ENCODE data around the gene KRT1.

Gene KRT1

DNA sequence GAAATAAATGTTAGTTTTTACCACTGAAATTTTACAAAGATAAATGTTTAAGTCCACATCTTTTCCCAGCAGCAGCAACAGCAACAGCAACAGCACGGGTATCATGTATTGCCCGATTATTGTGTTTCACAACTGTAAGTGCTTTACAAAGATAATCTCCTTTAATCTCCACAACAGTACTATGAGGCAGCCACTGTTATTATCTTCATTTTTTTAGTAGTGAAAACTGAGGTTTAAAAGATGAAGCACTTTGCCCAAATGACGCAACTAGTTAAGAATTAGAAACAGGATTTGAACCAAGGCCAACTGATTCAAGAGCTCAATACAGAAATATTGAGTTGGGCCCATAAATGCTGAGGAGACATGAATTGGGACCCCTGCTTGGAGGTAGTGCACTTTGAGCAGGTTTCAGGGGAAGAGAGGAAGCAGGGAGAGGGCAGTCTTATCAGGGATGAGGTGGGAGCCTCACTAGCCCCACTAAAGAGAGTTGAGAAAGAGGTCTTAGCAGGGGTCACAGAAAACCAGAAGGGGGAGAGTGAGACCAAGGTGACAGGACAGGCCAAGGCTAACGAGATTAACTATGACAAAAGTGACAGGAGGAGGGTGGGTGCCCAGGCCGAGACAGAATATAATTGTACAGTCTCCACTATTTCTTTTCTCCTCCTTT is 43.5 kb downstream of the KRT1 start:
- Histone ChIP-seq H3K36me3 (ENCODE audit: control insufficient read depth in 2 of 2, insufficient read depth in 1 of 2, low read length in 2 of 2) (no peaks in the 10 kb centered on the region), H3K4me3 (ENCODE audit: low read depth, low read length) (no peak overlapping the region), H3K4me1 (ENCODE audit: control insufficient read depth, insufficient read depth, low read length) (no peaks in the 10 kb centered on the region; the same call in 1 of the 2 replicates), H3K9me3 (ENCODE audit: control insufficient read depth, insufficient read depth, low read depth, low read length) (no peaks in the 10 kb centered on the region), H3K27ac (ENCODE audit: extremely low read depth, low read depth, low read length) (no peak overlapping the region)
- CTCF ChIA-PET, result interaction anchor here (0.6 kb wide), 2 partner anchors 223 to 296 kb away, joined by 3 read pairs; no protein-coding TSS in a partner anchor
- POLR2A ChIA-PET, result no interaction called here
- TF ChIP-seq ZFHX2 (tag by site-specific recombination; conservative IDR thresholded peaks at IDR 0.05), result no peak

GRCh38 chr12:52636189-52636588 is 44.0 kb downstream of the KRT1 start:
- TF ChIP-seq ZNF571 (tag by site-specific recombination; IDR thresholded peaks at IDR 0.05) (no peak), ZNF311 (tag by site-specific recombination; IDR thresholded peaks at IDR 0.05; ENCODE audit: borderline replicate concordance) (no peak), ZBTB17 (tag by site-specific recombination; IDR thresholded peaks at IDR 0.05) (no peak), ZNF621 (tag by site-specific recombination; IDR thresholded peaks at IDR 0.05) (no peak), ZNF549 (tag by site-specific recombination; IDR thresholded peaks at IDR 0.05) (no peak), REPIN1 (tag by site-specific recombination; IDR thresholded peaks at IDR 0.05; ENCODE audit: low read depth) (no peak), ZNF404 (tag by site-specific recombination; IDR thresholded peaks at IDR 0.05) (no peak)
- Histone ChIP-seq H3K36me3 (ENCODE audit: control insufficient read depth in 2 of 2, insufficient read depth in 1 of 2, low read length in 2 of 2) (no peaks in the 10 kb centered on the region), H3K9me3 (ENCODE audit: control insufficient read depth, insufficient read depth, low read depth, low read length) (no peaks in the 10 kb centered on the region), H3K4me1 (ENCODE audit: control insufficient read depth, insufficient read depth, low read length) (no peaks in the 10 kb centered on the region; the same call in 1 of the 2 replicates), H3K27ac (ENCODE audit: extremely low read depth, low read depth, low read length) (no peak overlapping the region), H3K4me3 (ENCODE audit: low read depth, low read length) (no peak overlapping the region)
- ChIA-PET POLR2A (no interaction called here), CTCF (interaction anchor here (0.6 kb wide), 1 partner anchor 296 kb away, joined by 3 read pairs; no protein-coding TSS in a partner anchor)

GRCh38 chr12:52634266-52635056 is 45.7 kb downstream of the KRT1 start:
- CTCF ChIA-PET, result interaction anchor here (1.0 to 1.6 kb wide), 2 partner anchors 246 to 261 kb away, joined by 4 read pairs; no protein-coding TSS in a partner anchor
- Histone ChIP-seq H3K9me3 (ENCODE audit: control insufficient read depth, insufficient read depth, low read depth, low read length) (no peaks in the 10 kb centered on the region), H3K4me1 (ENCODE audit: control insufficient read depth, insufficient read depth, low read length) (no peaks in the 10 kb centered on the region; the same call in 1 of the 2 replicates), H3K4me3 (ENCODE audit: low read depth, low read length) (no peak overlapping the region), H3K27ac (ENCODE audit: extremely low read depth, low read depth, low read length) (no peak overlapping the region), H3K36me3 (ENCODE audit: control insufficient read depth in 2 of 2, insufficient read depth in 1 of 2, low read length in 2 of 2) (no peaks in the 10 kb centered on the region)
- POLR2A ChIA-PET, result interaction anchor here (0.6 kb wide), 1 partner anchor 490 kb away, joined by 3 read pairs; no protein-coding TSS in a partner anchor
- no peak for TF ChIP-seq ZNF664 (tag by site-specific recombination; IDR thresholded peaks at IDR 0.05)
- TF ChIP-seq ZNF654 (tag by site-specific recombination; IDR thresholded peaks at IDR 0.05; ENCODE audit: low read depth), result no peak
- no peak for TF ChIP-seq TRIM28 (IDR thresholded peaks at IDR 0.05; ENCODE audit: borderline replicate concordance, low read length)
- TF ChIP-seq ZNF366 (tag by site-specific recombination; conservative IDR thresholded peaks at IDR 0.05), result no peak
- TF ChIP-seq, protein P1, sequence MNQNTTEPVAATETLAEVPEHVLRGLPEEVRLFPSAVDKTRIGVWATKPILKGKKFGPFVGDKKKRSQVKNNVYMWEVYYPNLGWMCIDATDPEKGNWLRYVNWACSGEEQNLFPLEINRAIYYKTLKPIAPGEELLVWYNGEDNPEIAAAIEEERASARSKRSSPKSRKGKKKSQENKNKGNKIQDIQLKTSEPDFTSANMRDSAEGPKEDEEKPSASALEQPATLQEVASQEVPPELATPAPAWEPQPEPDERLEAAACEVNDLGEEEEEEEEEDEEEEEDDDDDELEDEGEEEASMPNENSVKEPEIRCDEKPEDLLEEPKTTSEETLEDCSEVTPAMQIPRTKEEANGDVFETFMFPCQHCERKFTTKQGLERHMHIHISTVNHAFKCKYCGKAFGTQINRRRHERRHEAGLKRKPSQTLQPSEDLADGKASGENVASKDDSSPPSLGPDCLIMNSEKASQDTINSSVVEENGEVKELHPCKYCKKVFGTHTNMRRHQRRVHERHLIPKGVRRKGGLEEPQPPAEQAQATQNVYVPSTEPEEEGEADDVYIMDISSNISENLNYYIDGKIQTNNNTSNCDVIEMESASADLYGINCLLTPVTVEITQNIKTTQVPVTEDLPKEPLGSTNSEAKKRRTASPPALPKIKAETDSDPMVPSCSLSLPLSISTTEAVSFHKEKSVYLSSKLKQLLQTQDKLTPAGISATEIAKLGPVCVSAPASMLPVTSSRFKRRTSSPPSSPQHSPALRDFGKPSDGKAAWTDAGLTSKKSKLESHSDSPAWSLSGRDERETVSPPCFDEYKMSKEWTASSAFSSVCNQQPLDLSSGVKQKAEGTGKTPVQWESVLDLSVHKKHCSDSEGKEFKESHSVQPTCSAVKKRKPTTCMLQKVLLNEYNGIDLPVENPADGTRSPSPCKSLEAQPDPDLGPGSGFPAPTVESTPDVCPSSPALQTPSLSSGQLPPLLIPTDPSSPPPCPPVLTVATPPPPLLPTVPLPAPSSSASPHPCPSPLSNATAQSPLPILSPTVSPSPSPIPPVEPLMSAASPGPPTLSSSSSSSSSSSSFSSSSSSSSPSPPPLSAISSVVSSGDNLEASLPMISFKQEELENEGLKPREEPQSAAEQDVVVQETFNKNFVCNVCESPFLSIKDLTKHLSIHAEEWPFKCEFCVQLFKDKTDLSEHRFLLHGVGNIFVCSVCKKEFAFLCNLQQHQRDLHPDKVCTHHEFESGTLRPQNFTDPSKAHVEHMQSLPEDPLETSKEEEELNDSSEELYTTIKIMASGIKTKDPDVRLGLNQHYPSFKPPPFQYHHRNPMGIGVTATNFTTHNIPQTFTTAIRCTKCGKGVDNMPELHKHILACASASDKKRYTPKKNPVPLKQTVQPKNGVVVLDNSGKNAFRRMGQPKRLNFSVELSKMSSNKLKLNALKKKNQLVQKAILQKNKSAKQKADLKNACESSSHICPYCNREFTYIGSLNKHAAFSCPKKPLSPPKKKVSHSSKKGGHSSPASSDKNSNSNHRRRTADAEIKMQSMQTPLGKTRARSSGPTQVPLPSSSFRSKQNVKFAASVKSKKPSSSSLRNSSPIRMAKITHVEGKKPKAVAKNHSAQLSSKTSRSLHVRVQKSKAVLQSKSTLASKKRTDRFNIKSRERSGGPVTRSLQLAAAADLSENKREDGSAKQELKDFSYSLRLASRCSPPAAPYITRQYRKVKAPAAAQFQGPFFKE (tag by site-specific recombination; IDR thresholded peaks at IDR 0.05; ENCODE audit: borderline replicate concordance), result no peak
- TF ChIP-seq KLF16 (tag by site-specific recombination; IDR thresholded peaks at IDR 0.05), result no peak
- no peak for TF ChIP-seq ZNF423 (tag by site-specific recombination; IDR thresholded peaks at IDR 0.05)
- TF ChIP-seq ZNF202 (tag by site-specific recombination; IDR thresholded peaks at IDR 0.05; ENCODE audit: borderline replicate concordance), result no peak
- no peak for TF ChIP-seq ZXDB (tag by site-specific recombination; IDR thresholded peaks at IDR 0.05)
- TF ChIP-seq ZNF791 (tag by site-specific recombination; IDR thresholded peaks at IDR 0.05), result no peak
- TF ChIP-seq GLIS1 (tag by site-specific recombination; IDR thresholded peaks at IDR 0.05), result no peak
- TF ChIP-seq, protein P2, sequence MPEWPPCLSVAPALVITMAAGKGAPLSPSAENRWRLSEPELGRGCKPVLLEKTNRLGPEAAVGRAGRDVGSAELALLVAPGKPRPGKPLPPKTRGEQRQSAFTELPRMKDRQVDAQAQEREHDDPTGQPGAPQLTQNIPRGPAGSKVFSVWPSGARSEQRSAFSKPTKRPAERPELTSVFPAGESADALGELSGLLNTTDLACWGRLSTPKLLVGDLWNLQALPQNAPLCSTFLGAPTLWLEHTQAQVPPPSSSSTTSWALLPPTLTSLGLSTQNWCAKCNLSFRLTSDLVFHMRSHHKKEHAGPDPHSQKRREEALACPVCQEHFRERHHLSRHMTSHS (tag by site-specific recombination; IDR thresholded peaks at IDR 0.05), result no peak
- no peak for TF ChIP-seq ZNF324 (tag by site-specific recombination; IDR thresholded peaks at IDR 0.05)
- no peak for TF ChIP-seq ZNF596 (tag by site-specific recombination; IDR thresholded peaks at IDR 0.05)
- TF ChIP-seq ZNF521 (tag by site-specific recombination; IDR thresholded peaks at IDR 0.05), result no peak
- no peak for TF ChIP-seq GLI4 (tag by site-specific recombination; IDR thresholded peaks at IDR 0.05)
- no peak for TF ChIP-seq ZFP69B (tag by site-specific recombination; IDR thresholded peaks at IDR 0.05)
